Activated gamma-delta T cell treated with Interleukin-2 at 50 U/mL for 16 hours (primary cell): ENCODE results near the gene NANOS3.
A peak's percentile ranks its signal among the peaks of the same experiment; 100 is the strongest.

Source experiments
- DNase-seq: peaks from one replicate; pipeline ENCODE4 v3.0.0-alpha.2; 2020

Gene NANOS3

GRCh38 chr19:13864667-13865570 lies 12.0 kb upstream of the NANOS3 start:
- DNase-seq, result no peak

- DNase-seq, result no peak
Measured at GRCh38 chr19:13865571-13866462, 11.1 kb upstream of the NANOS3 start.

- no peak for DNase-seq
Measured at GRCh38 chr19:13866463-13867046, 10.4 kb upstream of the NANOS3 start.

GRCh38 chr19:13868663-13869062 lies 8.3 kb upstream of the NANOS3 start:
- DNase-seq, result no peak

GRCh38 chr19:13869281-13869680 lies 7.7 kb upstream of the NANOS3 start:
- no peak for DNase-seq

GRCh38 chr19:13870873-13871272 lies 6.1 kb upstream of the NANOS3 start:
- no peak for DNase-seq

GRCh38 chr19:13872339-13872694 lies 4.6 kb upstream of the NANOS3 start:
- DNase-seq, result no peak

- no peak for DNase-seq
Measured at GRCh38 chr19:13872695-13873389, 4.1 kb upstream of the NANOS3 start.

GRCh38 chr19:13873834-13874515 lies 3.0 kb upstream of the NANOS3 start:
- no peak for DNase-seq

GRCh38 chr19:13875824-13876223 lies 1.1 kb upstream of the NANOS3 start:
- no peak for DNase-seq

- no peak for DNase-seq
Measured at GRCh38 chr19:13877303-13877702, 369 bp downstream of the NANOS3 start.

- DNase-seq, result peak; percentile 98
Measured at GRCh38 chr19:13880059-13881043, 3.4 kb downstream of the NANOS3 start.

- DNase-seq, result peak; percentile 29
Measured at GRCh38 chr19:13881251-13881691, 4.3 kb downstream of the NANOS3 start.

- DNase-seq, result peak; percentile 46
Measured at GRCh38 chr19:13881692-13882418, 4.9 kb downstream of the NANOS3 start.

GRCh38 chr19:13882419-13882795 lies 5.5 kb downstream of the NANOS3 start:
- DNase-seq, result no peak

GRCh38 chr19:13882836-13883235 lies 5.9 kb downstream of the NANOS3 start:
- no peak for DNase-seq

- no peak for DNase-seq
Measured at GRCh38 chr19:13883516-13884064, 6.7 kb downstream of the NANOS3 start.

- DNase-seq, result no peak
Measured at GRCh38 chr19:13884726-13885591, 8.0 kb downstream of the NANOS3 start.
